Measurements from ENCODE around the gene BLOC1S5. TPM values are rescaled to one million over a fixed set of nuclear protein-coding genes. Genes with fewer than 3 reads are reported as not detected.

Gene BLOC1S5
- total RNA-seq, 1 donor from 2014 or later: 24.4 TPM

DNA sequence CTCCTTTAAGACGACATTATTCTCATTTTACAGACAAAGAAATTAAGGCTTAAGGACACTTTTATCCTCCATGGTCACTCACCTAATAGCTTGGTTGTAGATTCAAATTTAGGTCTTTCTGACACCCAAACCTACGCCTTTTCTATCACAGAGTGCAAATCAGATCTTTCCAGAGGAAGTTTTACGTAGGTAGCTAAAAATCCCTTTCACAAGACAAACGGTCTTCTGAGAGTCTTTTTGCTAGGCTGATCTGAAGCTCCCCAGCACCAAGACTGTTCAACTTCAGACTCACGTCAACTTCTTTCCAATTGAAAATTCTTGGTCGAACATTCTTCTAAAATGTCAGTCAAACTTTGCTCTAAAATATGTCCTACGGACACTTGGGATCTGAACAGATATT lies 46.5 kb downstream of the BLOC1S5 start:
- TF ChIP-seq, protein P1, sequence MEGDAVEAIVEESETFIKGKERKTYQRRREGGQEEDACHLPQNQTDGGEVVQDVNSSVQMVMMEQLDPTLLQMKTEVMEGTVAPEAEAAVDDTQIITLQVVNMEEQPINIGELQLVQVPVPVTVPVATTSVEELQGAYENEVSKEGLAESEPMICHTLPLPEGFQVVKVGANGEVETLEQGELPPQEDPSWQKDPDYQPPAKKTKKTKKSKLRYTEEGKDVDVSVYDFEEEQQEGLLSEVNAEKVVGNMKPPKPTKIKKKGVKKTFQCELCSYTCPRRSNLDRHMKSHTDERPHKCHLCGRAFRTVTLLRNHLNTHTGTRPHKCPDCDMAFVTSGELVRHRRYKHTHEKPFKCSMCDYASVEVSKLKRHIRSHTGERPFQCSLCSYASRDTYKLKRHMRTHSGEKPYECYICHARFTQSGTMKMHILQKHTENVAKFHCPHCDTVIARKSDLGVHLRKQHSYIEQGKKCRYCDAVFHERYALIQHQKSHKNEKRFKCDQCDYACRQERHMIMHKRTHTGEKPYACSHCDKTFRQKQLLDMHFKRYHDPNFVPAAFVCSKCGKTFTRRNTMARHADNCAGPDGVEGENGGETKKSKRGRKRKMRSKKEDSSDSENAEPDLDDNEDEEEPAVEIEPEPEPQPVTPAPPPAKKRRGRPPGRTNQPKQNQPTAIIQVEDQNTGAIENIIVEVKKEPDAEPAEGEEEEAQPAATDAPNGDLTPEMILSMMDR (IDR thresholded peaks at IDR 0.05; ENCODE audit: unreplicated experiment): no peak
- Mint-ChIP-seq H3K27me3 (no peaks in the 10 kb centered on the region), H3K27ac (no peak overlapping the region), H3K4me3 (ENCODE audit: low read depth) (no peak overlapping the region), H3K4me1 (ENCODE audit: low read depth) (peaks cover 8% of the 10 kb centered on the region), H3K9me3 (ENCODE audit: low read depth) (peaks cover 3% of the 10 kb centered on the region), H3K36me3 (ENCODE audit: insufficient read depth) (peaks cover 19% of the 10 kb centered on the region)
- DNase-seq (ENCODE audit: low spot score, unreplicated experiment): no peak

DNA sequence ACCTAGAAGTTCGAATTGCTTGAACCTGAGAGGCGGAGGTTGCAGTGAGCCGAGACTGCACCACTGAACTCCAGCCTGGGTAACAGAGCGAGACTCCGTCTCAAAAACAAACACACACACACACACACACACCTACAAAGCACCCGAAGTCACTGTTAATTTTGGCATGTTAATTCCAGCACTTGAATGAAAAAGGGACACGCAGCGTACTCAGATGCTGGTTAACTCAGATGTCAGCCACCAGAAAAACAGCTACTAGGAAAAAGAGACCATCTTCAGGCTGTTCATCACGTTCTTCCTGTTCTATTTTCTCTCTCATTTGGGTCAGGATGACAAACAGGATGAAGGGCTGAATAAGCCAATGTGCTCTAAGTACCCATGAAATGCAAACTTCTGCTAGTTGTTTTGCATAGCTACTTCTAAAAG lies 46.9 kb downstream of the BLOC1S5 start:
- Mint-ChIP-seq H3K27ac (peak overlapping the region; percentile 17), H3K4me3 (ENCODE audit: low read depth) (no peak overlapping the region), H3K27me3 (no peaks in the 10 kb centered on the region), H3K36me3 (ENCODE audit: insufficient read depth) (peaks cover 21% of the 10 kb centered on the region), H3K4me1 (ENCODE audit: low read depth) (peaks cover 8% of the 10 kb centered on the region), H3K9me3 (ENCODE audit: low read depth) (peaks cover 3% of the 10 kb centered on the region)
- no peak for DNase-seq (ENCODE audit: low spot score, unreplicated experiment)
- TF ChIP-seq, protein P1 (IDR thresholded peaks at IDR 0.05; ENCODE audit: unreplicated experiment): no peak

DNA sequence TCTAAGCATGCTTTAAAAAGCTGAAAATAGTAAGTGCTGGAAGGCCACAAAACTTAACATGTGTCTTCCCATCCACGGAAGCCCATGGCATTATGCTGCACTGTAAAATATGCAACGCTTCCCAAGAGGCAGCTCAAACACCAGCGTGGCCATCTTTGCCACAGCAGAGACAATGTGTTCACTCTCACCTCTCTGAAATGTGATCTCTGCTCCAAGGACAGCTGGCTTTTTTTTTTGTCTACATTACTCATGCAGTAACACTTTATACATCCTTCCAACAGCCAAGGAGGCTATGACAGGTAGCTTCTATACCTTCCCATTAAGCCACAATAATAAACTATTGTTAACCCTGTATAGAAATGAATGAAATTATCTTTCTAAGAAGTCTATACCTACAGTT lies 49.2 kb downstream of the BLOC1S5 start:
- Mint-ChIP-seq H3K4me1 (ENCODE audit: low read depth) (peaks cover 8% of the 10 kb centered on the region), H3K27ac (no peak overlapping the region), H3K9me3 (ENCODE audit: low read depth) (no peaks in the 10 kb centered on the region), H3K36me3 (ENCODE audit: insufficient read depth) (peaks cover 12% of the 10 kb centered on the region), H3K4me3 (ENCODE audit: low read depth) (no peak overlapping the region), H3K27me3 (no peaks in the 10 kb centered on the region)
- no peak for DNase-seq (ENCODE audit: low spot score, unreplicated experiment)
- TF ChIP-seq, protein P1 (IDR thresholded peaks at IDR 0.05; ENCODE audit: unreplicated experiment): no peak

DNA sequence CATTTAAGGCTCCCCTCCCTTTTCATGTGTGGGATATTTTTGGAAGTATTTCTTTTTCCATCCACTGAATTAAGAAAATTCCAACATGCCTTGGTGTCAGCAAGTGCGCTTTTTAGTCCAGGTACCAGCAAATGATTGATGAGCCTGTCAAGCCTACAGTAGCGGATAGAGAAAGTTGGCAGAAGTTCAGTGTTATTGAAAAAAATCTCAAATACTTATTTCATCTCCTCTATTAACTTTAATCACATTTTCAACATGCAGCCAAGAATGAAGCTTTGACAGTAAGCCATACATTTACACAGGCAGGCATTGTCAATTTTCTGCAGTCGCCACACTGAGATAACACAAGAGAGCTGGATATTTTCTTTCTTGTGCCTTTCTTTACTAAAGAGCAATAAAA lies 50.4 kb downstream of the BLOC1S5 start:
- no peaks in the 10 kb centered on the region for H3K9me3 Mint-ChIP-seq (ENCODE audit: low read depth)
- H3K27ac Mint-ChIP-seq: no peak overlapping the region
- TF ChIP-seq, protein P1 (IDR thresholded peaks at IDR 0.05; ENCODE audit: unreplicated experiment): no peak
- H3K4me3 Mint-ChIP-seq (ENCODE audit: low read depth): no peak overlapping the region
- no peak for DNase-seq (ENCODE audit: low spot score, unreplicated experiment)
- peaks cover 8% of the 10 kb centered on the region for H3K4me1 Mint-ChIP-seq (ENCODE audit: low read depth)
- no peaks in the 10 kb centered on the region for H3K27me3 Mint-ChIP-seq
- peaks cover 9% of the 10 kb centered on the region for H3K36me3 Mint-ChIP-seq (ENCODE audit: insufficient read depth)

DNA sequence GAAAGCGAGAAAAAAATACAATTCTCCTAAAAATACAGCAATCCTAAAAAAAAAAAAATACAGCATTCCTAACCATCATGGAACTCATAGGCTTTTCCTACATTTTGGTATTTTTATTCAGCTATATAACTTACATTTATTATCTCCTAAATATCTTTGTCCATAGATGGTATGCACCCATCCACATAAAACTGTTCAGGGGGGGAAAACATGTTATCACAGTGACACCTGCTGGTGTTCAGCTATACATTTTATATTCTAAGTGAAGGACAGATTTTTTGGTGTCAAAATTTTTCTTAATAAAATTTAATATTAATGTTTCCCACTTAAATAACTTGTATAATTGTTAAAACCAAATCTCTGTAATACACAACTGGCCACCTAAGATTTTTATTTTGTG lies 58.0 kb downstream of the BLOC1S5 start:
- peaks cover 9% of the 10 kb centered on the region for H3K27me3 Mint-ChIP-seq
- TF ChIP-seq, protein P1 (IDR thresholded peaks at IDR 0.05; ENCODE audit: unreplicated experiment): peak; percentile 59
- H3K36me3 Mint-ChIP-seq (ENCODE audit: insufficient read depth): no peaks in the 10 kb centered on the region
- H3K4me1 Mint-ChIP-seq (ENCODE audit: low read depth): no peaks in the 10 kb centered on the region
- no peak overlapping the region for H3K27ac Mint-ChIP-seq
- DNase-seq (ENCODE audit: low spot score, unreplicated experiment): no peak
- H3K9me3 Mint-ChIP-seq (ENCODE audit: low read depth): no peaks in the 10 kb centered on the region
- no peak overlapping the region for H3K4me3 Mint-ChIP-seq (ENCODE audit: low read depth)

Measured in progenitor cell of endocrine pancreas (in vitro differentiated cells).